C4-2B (cell line): ENCODE results near the gene GPN2.

Source experiments
- CTCF ChIP-seq: fragments of 450-650 bp; conservative IDR thresholded peaks from 2 replicates; pipeline ENCODE4 v1.5.1; 2017; ENCODE audit warnings: mild to moderate bottlenecking
- ZFX ChIP-seq: fragments of 450-650 bp; IDR thresholded peaks from 2 replicates; pipeline ENCODE4 v1.6.1; 2017

- TF ChIP-seq CTCF (no peak), ZFX (no peak)
Measured at GRCh38 chr1:26923711-26924110, 33.6 kb upstream of the GPN2 start.
